Fibroblast of mammary gland (primary cell): ENCODE results near the gene MPDU1.

Experiments
- DNase-seq: peaks from one replicate; pipeline ENCODE4 v3.0.0-alpha.2; 2010; ENCODE audit warnings: low read depth
- H3K4me3 ChIP-seq: 2 replicates; pipeline ENCODE4 v1.5.1; 2011; ENCODE audit warnings: low read depth, mild to moderate bottlenecking, low read length, moderate library complexity; ENCODE audit not compliant: control insufficient read depth
- CTCF ChIP-seq: conservative IDR thresholded peaks from 2 replicates; pipeline ENCODE4 v1.5.1; 2011; ENCODE audit warnings: low read depth, low read length, inconsistent platforms; ENCODE audit not compliant: control insufficient read depth, insufficient read depth

The MPDU1 gene

GRCh38 chr17:7570351-7570750 lies 13.3 kb upstream of the MPDU1 start:
- TF ChIP-seq CTCF: no peak
- no peak overlapping the region for H3K4me3 ChIP-seq
- no peak for DNase-seq

GRCh38 chr17:7572338-7572587 lies 11.4 kb upstream of the MPDU1 start:
- no peak for DNase-seq
- no peak for TF ChIP-seq CTCF

GRCh38 chr17:7572588-7573323 lies 10.9 kb upstream of the MPDU1 start:
- peak overlapping the region; percentile 93 for H3K4me3 ChIP-seq
- DNase-seq: peak; percentile 99
- no peak for TF ChIP-seq CTCF

More at GRCh38 chr17:7572338-7572587, 11.4 kb upstream of the MPDU1 start:
- peak overlapping the region; percentile 53 for H3K4me3 ChIP-seq

- TF ChIP-seq CTCF: no peak
- peak overlapping the region; percentile 93 for H3K4me3 ChIP-seq
- DNase-seq: peak; percentile 90
These were observed 10.2 kb upstream of the MPDU1 start for GRCh38 chr17:7573324-7574080.

- peak; percentile 31 for DNase-seq
- TF ChIP-seq CTCF: no peak
- peak overlapping the region; percentile 93 for H3K4me3 ChIP-seq
These were observed 9.3 kb upstream of the MPDU1 start for GRCh38 chr17:7574176-7574953.

- DNase-seq: no peak
These were observed 8.2 kb upstream of the MPDU1 start for GRCh38 chr17:7575481-7575883.

More at GRCh38 chr17:7575481-7575883, 8.2 kb upstream of the MPDU1 start:
- no peak for TF ChIP-seq CTCF
- H3K4me3 ChIP-seq: peak overlapping the region; percentile 93
